CD4-positive, alpha-beta T cell (primary cell): ENCODE data around the gene FAM124A. TPM values are rescaled to one million over a fixed set of nuclear protein-coding genes. Genes with fewer than 3 reads are reported as not detected.
A peak's percentile ranks its signal among the peaks of the same experiment; 100 is the strongest.

Experiments used
- ATAC-seq: fragments of 200-7000 bp; cut with Tn5 transposase; one replicate; pipeline ENCODE4 v1.10.0; 2022; ENCODE audit warnings: mild to moderate bottlenecking; ENCODE audit not compliant: poor library complexity
- CTCF ChIA-PET: fragments of 350-600 bp; sonication (Branson Sonifier 250); formaldehyde crosslinking; loops from one replicate; lab custom pipeline; 2021; ENCODE audit warnings: antibody characterized with exemption, inconsistent platforms; lab: Charles Lee
- POLR2A ChIA-PET: fragments of 350-600 bp; sonication (Branson Sonifier 250); formaldehyde crosslinking; loops from one replicate; lab custom pipeline; 2021; ENCODE audit warnings: antibody characterized with exemption, inconsistent platforms; lab: Charles Lee
- DNase-seq, 14 experiments: peaks; one replicate each; pipeline ENCODE4 v3.0.0-alpha.2; 2013 to 2020; ENCODE audit warnings: mixed read lengths in 2 of 14
- H3K27ac ChIP-seq, 2 donors: one replicate each; pipeline versions ENCODE4 v1.5.1 to v1.7.0; 2013; ENCODE audit warnings: low read length in 2 of 2, low read depth in 1 of 2, mild to moderate bottlenecking in 1 of 2
- H3K27me3 ChIP-seq, 2 experiments: 1 replicate in 1 of 2; 2 replicates in 1 of 2; pipeline versions ENCODE4 v1.6.1 to v1.7.0; 2013; ENCODE audit warnings: low read length in 2 of 2, control low read depth in 1 of 2, mild to moderate bottlenecking in 1 of 2, moderate library complexity in 1 of 2; ENCODE audit not compliant: insufficient read depth in 2 of 2, control insufficient read depth in 1 of 2
- H3K36me3 ChIP-seq: one replicate; pipeline ENCODE4 v1.6.1; 2013; ENCODE audit warnings: low read length, control low read depth; ENCODE audit not compliant: insufficient read depth
- H3K4me1 ChIP-seq: one replicate; pipeline ENCODE4 v1.6.1; 2013; ENCODE audit warnings: low read length, control low read depth; ENCODE audit not compliant: insufficient read depth
- H3K4me3 ChIP-seq: one replicate; pipeline ENCODE4 v1.5.1; 2013; ENCODE audit warnings: mild to moderate bottlenecking, low read length, moderate library complexity
- H3K9me3 ChIP-seq, 2 experiments: 1 replicate in 1 of 2; 2 replicates in 1 of 2; pipeline versions ENCODE4 v1.6.1 to v1.7.0; 2013; ENCODE audit warnings: low read length in 2 of 2, mild to moderate bottlenecking in 2 of 2, control low read depth in 1 of 2, moderate library complexity in 1 of 2; ENCODE audit not compliant: control insufficient read depth in 1 of 2, insufficient read depth in 1 of 2
- H3K27ac Mint-ChIP-seq: one replicate; pipeline ENCODE4 v1.8.0; 2020; ENCODE audit warnings: mixed read lengths
- H3K27me3 Mint-ChIP-seq: one replicate; pipeline ENCODE4 v1.8.0; 2021; ENCODE audit warnings: mixed read lengths
- H3K36me3 Mint-ChIP-seq: one replicate; pipeline ENCODE4 v1.8.0; 2021; ENCODE audit warnings: low read depth, mixed read lengths
- H3K4me1 Mint-ChIP-seq: one replicate; pipeline ENCODE4 v1.8.0; 2021; ENCODE audit warnings: low read depth, mixed read lengths
- H3K4me3 Mint-ChIP-seq: one replicate; pipeline ENCODE4 v1.8.0; 2020; ENCODE audit warnings: mild to moderate bottlenecking, mixed read lengths
- H3K9me3 Mint-ChIP-seq: one replicate; pipeline ENCODE4 v1.8.0; 2020; ENCODE audit warnings: mixed read lengths
- intact Hi-C, 2 experiments: fragments of 100-400 bp; cut with DNase I in 1 of 2; cut with micrococcal nuclease in 1 of 2; formaldehyde crosslinking; loops; one replicate each; pipeline versions ENCODE4 v1.15.1 to v1.9.0; 2023 to 2025; cut with DNase I, micrococcal nuclease
- total RNA-seq, 174 experiments: library from RNA in 2 of 174; stranded (reverse) in 2 of 174; gene quantifications; one replicate each; pipeline ENCODE4 v1.2.3 and lab custom pipeline; 2021 to 2026
- TF ChIP-seq, protein P1 (sequence below): fragments of 200-600 bp; IDR thresholded peaks from one replicate; pipeline ENCODE4 v1.8.0; 2022; ENCODE audit warnings: antibody characterized with exemption, mild to moderate bottlenecking

Gene FAM124A
- total RNA-seq, 2 experiments from 2014 or later = not detected

DNA sequence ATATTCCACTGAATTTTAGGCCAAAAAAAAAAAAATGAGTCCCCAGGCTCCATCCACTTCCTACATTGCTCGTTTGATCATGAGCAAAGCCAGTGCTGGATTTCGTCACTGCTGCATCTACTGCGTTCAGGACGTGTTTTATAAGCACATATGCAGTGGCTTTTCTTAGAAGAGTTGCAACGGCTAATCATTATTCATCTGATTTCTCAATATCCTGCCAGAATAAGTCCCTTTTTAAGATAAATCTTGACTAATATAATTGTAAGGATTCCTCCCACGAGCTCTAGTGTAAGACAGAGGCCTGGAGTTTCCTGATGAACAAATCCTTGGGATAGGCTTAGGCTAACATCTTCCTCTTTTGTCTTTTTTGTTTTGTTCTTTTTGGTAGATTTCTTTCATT lies 19.5 kb downstream of the FAM124A start:
- ChIA-PET POLR2A (no interaction called here), CTCF (no interaction called here)
- no peak overlapping the region for H3K27ac Mint-ChIP-seq
- Histone ChIP-seq H3K4me3 (no peak overlapping the region), H3K27me3 (peaks cover 0 to 2% of the 10 kb centered on the region in 2 experiments), H3K27ac (no peak overlapping the region), H3K9me3 (no peaks in the 10 kb centered on the region), H3K4me1 (no peaks in the 10 kb centered on the region), H3K36me3 (no peaks in the 10 kb centered on the region)
- ATAC-seq = no peak
- no peaks in the 10 kb centered on the region for H3K9me3 Mint-ChIP-seq
- no peak overlapping the region for H3K4me3 Mint-ChIP-seq
- TF ChIP-seq, protein P1, sequence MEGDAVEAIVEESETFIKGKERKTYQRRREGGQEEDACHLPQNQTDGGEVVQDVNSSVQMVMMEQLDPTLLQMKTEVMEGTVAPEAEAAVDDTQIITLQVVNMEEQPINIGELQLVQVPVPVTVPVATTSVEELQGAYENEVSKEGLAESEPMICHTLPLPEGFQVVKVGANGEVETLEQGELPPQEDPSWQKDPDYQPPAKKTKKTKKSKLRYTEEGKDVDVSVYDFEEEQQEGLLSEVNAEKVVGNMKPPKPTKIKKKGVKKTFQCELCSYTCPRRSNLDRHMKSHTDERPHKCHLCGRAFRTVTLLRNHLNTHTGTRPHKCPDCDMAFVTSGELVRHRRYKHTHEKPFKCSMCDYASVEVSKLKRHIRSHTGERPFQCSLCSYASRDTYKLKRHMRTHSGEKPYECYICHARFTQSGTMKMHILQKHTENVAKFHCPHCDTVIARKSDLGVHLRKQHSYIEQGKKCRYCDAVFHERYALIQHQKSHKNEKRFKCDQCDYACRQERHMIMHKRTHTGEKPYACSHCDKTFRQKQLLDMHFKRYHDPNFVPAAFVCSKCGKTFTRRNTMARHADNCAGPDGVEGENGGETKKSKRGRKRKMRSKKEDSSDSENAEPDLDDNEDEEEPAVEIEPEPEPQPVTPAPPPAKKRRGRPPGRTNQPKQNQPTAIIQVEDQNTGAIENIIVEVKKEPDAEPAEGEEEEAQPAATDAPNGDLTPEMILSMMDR = no peak
- H3K4me1 Mint-ChIP-seq = no peaks in the 10 kb centered on the region
- no peaks in the 10 kb centered on the region for H3K36me3 Mint-ChIP-seq
- peaks cover 6% of the 10 kb centered on the region for H3K27me3 Mint-ChIP-seq
- peak in 2 of 14 experiments; percentile 33 to 49 for DNase-seq
- intact Hi-C loops = no loop called here

GRCh38 chr13:51243227-51243626 lies 21.0 kb downstream of the FAM124A start:
- intact Hi-C loops = no loop called here
- Histone ChIP-seq H3K4me3 (no peak overlapping the region), H3K9me3 (no peaks in the 10 kb centered on the region), H3K4me1 (no peaks in the 10 kb centered on the region), H3K36me3 (no peaks in the 10 kb centered on the region), H3K27me3 (peaks cover 0 to 5% of the 10 kb centered on the region in 2 experiments), H3K27ac (no peak overlapping the region)
- Mint-ChIP-seq H3K9me3 (no peaks in the 10 kb centered on the region), H3K27me3 (peaks cover 6% of the 10 kb centered on the region), H3K27ac (no peak overlapping the region), H3K4me3 (no peak overlapping the region), H3K36me3 (no peaks in the 10 kb centered on the region), H3K4me1 (no peaks in the 10 kb centered on the region)
- TF ChIP-seq, protein P1 = no peak
- POLR2A ChIA-PET = no interaction called here
- DNase-seq (no peak), ATAC-seq (no peak)
- CTCF ChIA-PET = no interaction called here

DNA sequence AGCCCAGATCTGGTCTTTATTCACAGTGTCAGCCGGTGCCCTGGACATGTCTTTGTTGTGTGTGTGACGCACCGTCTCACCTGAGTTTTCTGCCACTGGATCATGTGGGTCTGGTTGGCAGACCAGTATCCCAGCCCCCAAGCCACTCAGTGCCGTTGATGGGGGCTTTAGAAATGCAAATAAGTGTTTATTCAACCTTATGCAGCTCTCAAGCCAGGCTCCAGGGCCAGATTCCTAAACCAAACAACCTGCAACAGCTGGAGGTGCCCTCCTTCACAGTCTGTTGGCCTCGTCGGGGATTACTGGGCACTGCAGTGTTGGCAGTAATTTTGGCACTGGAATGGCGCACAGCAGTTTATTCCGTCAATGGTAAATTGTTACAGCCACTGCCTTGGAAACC lies 21.6 kb downstream of the FAM124A start:
- Mint-ChIP-seq H3K4me3 (no peak overlapping the region), H3K27ac (no peak overlapping the region), H3K27me3 (peaks cover 6% of the 10 kb centered on the region), H3K4me1 (no peaks in the 10 kb centered on the region), H3K36me3 (no peaks in the 10 kb centered on the region), H3K9me3 (no peaks in the 10 kb centered on the region)
- no peak overlapping the region for H3K27ac ChIP-seq
- no peaks in the 10 kb centered on the region for H3K9me3 ChIP-seq
- no peak overlapping the region for H3K4me3 ChIP-seq
- H3K27me3 ChIP-seq = peaks cover 0 to 5% of the 10 kb centered on the region in 2 experiments
- intact Hi-C loops = no loop called here
- POLR2A ChIA-PET = no interaction called here
- ATAC-seq (no peak), DNase-seq (no peak)
- no peaks in the 10 kb centered on the region for H3K4me1 ChIP-seq
- CTCF ChIA-PET = no interaction called here
- TF ChIP-seq, protein P1 = no peak
- H3K36me3 ChIP-seq = no peaks in the 10 kb centered on the region
